Motor neuron (in vitro differentiated cells): ENCODE measurements around the gene GCNT2. TPM values are rescaled to one million over a fixed set of nuclear protein-coding genes. Genes with fewer than 3 reads are reported as not detected.
"Not testable (repeated sequence)": the region's sequence is repeated elsewhere in the genome, so short reads cannot be mapped to it uniquely, and the experiment has no call there.

Experiments
- ATAC-seq, 8 experiments: fragments of 200-7000 bp; cut with Tn5 transposase; replicated peaks in 6 of 8; 2 replicates each; pipeline ENCODE4 v1.8.0; 2021; ENCODE audit warnings: mild to moderate bottlenecking in 8 of 8, moderate library complexity in 8 of 8
- H3K27ac ChIP-seq, 2 donors: fragments of 250-450 bp; sonication (Bioruptor Pico); 2 replicates each; pipeline ENCODE4 v1.9.0; 2021; ENCODE audit warnings: antibody characterized with exemption in 2 of 2, mild to moderate bottlenecking in 2 of 2, moderate library complexity in 1 of 2
- H3K4me1 ChIP-seq, 2 donors: fragments of 250-450 bp; sonication (Bioruptor Pico); replicated peaks in 1 of 2; 2 replicates each; pipeline ENCODE4 v1.6.1; 2021; ENCODE audit warnings: antibody characterized with exemption in 2 of 2, mild to moderate bottlenecking in 2 of 2, moderate library complexity in 1 of 2
- H3K4me3 ChIP-seq, 5 donors: fragments of 250-450 bp; sonication (Bioruptor Pico); 2 replicates each; pipeline ENCODE4 v1.9.0; 2021; ENCODE audit warnings: antibody characterized with exemption in 5 of 5, mild to moderate bottlenecking in 5 of 5, moderate library complexity in 4 of 5
- WGBS, 10 experiments: fragments of 450-650 bp; shearing (Covaris generic); methylation state at CpG; one replicate each; pipeline ENCODE4 v1.0.0; 2022; 5-methylcytosine and 5-hydroxymethylcytosine counted together
- in situ Hi-C, 9 experiments: fragments of 400-800 bp; cut with MboI; loops; one replicate each; pipeline ENCODE4 v1.15.0; 2021; ENCODE audit warnings: low sequenced_read_pairs in 9 of 9, low pct_unique_long_range_greater_than_20kb in 2 of 9; ENCODE audit not compliant: unreplicated experiment in 9 of 9
- total RNA-seq, 8 experiments: library from RNA; unstranded; fragments of 300-600 nt; gene quantifications; 2 replicates each; pipeline versions ENCODE4 v1.2.3 to v1.2.4, GENCODE V29; 2022

GCNT2 gene
- total RNA-seq, 8 experiments from 2014 or later = 0.51 to 19.7 (median 8.0) TPM

DNA sequence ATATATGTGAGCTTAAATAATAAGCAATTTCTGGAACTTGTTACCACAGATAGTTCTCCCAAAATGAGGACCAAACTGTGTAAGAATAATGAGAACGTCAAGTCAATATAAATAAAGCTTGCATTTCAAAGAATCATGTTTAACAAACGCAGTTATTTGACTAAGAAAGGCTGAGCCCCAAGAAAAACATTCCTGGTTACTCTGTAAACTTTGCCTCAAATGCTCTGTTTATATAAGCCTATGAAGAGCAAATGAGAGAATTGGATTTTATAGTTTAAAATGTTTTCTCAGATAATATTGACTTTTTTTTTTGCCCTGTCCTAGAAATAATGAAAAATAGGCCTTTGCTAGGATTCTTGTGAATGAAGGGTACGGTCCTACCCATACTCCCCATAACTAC lies 91.9 kb downstream of the GCNT2 start:
- peak in 2 of 8 experiments; percentile 31 to 92 for ATAC-seq
- H3K27ac ChIP-seq = no peak overlapping the region
- peaks cover 0 to 8% of the 10 kb centered on the region in 2 donors for H3K4me1 ChIP-seq
- 0 to 44% (median 23%) methylated on average over 2 to 3 of the region's 3 CpGs for WGBS, 10 experiments
- H3K4me3 ChIP-seq = no peak overlapping the region
- in situ Hi-C loops = no loop called here

DNA sequence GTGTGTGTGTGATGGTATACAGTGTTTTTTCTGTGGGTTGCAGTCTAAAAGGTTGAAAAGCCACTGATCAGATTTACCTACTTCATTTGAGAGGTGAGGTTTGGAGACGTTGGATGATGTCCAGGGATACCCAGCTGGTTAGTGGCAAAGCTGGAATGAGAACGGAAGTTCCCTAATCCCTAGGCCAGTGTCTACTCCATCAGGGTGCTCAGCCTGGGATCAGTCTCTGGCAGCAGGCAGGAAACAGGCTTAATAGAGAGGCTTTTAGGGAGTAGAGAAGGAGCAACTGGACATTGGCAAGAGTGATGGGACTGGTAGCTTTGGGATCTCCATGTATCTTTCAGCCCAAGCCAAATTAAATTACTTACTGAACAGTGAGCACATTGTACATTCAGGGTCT lies 92.6 kb downstream of the GCNT2 start:
- in situ Hi-C loops = no loop called here
- H3K4me3 ChIP-seq = no peak overlapping the region
- peaks cover 0 to 8% of the 10 kb centered on the region in 2 donors for H3K4me1 ChIP-seq
- WGBS, 10 experiments = 0 to 40% (median 19%) methylated on average over 1 to 2 of the region's 2 CpGs; no CpG with 5 or more reads in 2 of the 10 experiments
- peak in 2 of 8 experiments; percentile 32 to 54 for ATAC-seq
- no peak overlapping the region for H3K27ac ChIP-seq

DNA sequence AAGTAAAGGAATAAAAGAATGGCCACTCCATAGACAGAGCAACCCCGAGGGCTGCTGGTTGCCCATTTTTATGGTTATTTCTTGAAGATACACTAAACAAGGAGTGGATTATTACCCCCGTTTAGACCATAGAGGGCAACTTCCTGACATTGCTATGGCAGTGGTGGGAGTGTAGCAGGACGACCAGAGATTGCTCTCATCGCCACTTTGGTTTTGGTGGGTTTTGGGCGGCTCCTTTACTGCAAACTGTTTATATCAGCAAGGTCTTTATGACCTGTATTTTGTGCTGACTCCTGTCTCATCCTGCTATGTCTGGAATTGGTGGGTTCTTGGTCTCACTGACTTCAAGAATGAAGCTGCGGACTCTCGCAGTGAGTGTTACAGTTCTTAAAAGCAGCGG lies 94.5 kb downstream of the GCNT2 start:
- Histone ChIP-seq H3K4me3 (no peak overlapping the region), H3K4me1 (peaks cover 0 to 8% of the 10 kb centered on the region in 2 donors), H3K27ac (no peak overlapping the region)
- ATAC-seq = no peak
- in situ Hi-C loops = no loop called here
- WGBS, 10 experiments = 24 to 100% (median 84%) methylated on average over 2 to 8 of the region's 8 CpGs

DNA sequence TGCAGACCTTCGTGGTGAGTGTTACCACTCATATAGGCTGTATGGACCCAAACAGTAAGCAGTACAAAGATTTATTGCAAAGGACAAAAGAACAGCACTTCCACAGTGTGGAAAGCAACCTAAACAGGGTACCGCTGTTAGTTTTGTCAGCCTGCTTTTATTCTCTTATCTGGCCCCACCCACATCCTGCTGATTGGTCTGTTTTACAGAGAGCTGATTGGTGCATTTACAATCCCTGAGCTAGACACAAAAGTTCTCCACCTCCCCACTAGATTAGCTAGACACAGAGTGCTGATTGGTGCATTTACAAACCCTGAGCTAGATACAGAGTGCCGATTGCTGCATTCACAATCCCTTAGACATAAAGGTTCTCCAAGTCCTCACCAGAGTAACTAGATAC lies 95.1 kb downstream of the GCNT2 start:
- WGBS, 10 experiments = 0 to 100% (median 88%) methylated on average over 1 to 3 of the region's 3 CpGs; no CpG with 5 or more reads in 1 of the 10 experiments
- in situ Hi-C loops, ATAC-seq, H3K4me3 ChIP-seq, H3K27ac ChIP-seq, H3K4me1 ChIP-seq: not testable (repeated sequence)

DNA sequence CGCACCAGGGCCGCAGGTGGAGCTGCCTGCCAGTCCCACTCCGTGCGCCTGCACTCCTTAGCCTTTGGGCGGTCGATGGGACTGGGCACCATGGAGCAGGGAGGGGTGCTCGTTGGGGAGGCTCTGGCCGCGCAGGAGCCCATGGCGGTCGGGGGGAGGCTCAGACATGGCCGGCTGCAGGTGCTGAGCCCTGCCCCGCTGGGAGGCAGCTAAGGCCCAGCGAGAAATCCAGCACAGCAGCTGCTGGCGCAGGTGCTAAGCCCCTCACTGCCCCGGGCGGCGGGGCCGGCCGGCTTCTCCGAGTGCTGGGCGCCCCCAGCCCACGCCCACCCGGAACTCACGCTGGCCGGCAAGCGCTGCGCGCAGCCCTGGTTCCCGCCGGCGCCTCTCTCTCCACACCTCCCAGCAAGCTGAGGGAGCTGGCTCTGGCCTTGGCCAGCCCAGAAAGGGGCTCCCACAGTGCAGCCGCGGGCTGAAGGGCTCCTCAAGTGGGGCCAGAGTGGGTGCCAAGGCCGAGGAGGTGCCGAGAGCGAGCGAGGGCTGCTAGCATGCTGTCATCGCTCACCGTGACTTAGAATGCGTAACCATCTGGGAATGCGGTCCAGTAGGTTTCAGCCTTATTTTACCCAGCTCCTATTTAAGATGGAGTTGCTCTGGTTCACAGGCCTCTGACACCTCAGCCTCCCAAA lies 96.0 kb downstream of the GCNT2 start:
- Histone ChIP-seq H3K27ac (no peak overlapping the region), H3K4me3 (no peak overlapping the region), H3K4me1 (peaks cover 0 to 8% of the 10 kb centered on the region in 2 donors)
- ATAC-seq = no peak
- in situ Hi-C loops = no loop called here
- 15 to 100% (median 96%) methylated on average over 1 to 5 of the region's 42 CpGs; no CpG with 5 or more reads in 5 of the 10 experiments for WGBS, 10 experiments

DNA sequence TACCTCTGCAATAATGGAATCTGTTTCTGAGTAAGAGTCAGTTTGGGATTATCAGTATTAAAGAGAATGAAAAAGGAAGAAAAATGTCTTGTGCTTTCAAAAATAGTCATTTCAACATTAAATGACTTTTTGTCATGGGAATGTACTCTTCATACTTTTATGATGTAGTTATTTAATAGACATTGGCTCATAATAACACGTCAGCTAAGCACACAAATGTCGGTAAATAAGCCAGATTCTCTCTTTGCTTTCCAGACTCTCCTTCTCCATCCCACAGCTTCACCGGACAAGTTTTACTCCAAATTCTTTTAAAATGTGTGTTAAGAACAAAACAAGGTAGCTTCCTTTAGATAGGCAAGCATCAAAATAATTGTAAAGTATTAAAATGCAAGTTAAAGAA lies 97.3 kb downstream of the GCNT2 start:
- Histone ChIP-seq H3K27ac (no peak overlapping the region), H3K4me1 (no peaks in the 10 kb centered on the region), H3K4me3 (no peak overlapping the region)
- in situ Hi-C loops = no loop called here
- ATAC-seq = no peak
- 26 to 100% (median 73%) methylated on average over 2 to 3 of the region's 3 CpGs; no CpG with 5 or more reads in 2 of the 10 experiments for WGBS, 10 experiments

DNA sequence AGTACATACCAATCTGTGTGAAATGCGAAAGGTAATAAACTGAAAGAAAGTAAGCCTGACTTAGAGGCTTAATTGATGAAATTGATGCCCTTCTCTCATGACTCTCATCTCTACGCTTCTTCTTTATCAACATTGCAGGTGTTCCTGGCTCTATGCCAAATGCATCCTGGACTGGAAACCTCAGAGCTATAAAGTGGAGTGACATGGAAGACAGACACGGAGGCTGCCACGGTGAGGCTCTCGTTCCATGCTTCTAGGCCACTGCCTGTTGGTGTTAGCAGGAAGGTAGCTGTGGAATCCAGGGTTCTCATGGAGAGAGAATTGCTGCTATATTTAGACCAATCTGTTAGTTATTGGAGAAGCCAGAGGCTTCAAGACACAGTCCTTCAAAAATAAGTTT lies 100.1 kb downstream of the GCNT2 start:
- no peak for ATAC-seq
- no peak overlapping the region for H3K27ac ChIP-seq
- H3K4me3 ChIP-seq = no peak overlapping the region
- WGBS, 10 experiments = 24 to 100% (median 89%) methylated on average over 1 to 5 of the region's 5 CpGs; no CpG with 5 or more reads in 1 of the 10 experiments
- no peaks in the 10 kb centered on the region for H3K4me1 ChIP-seq
- in situ Hi-C loops = no loop called here

DNA sequence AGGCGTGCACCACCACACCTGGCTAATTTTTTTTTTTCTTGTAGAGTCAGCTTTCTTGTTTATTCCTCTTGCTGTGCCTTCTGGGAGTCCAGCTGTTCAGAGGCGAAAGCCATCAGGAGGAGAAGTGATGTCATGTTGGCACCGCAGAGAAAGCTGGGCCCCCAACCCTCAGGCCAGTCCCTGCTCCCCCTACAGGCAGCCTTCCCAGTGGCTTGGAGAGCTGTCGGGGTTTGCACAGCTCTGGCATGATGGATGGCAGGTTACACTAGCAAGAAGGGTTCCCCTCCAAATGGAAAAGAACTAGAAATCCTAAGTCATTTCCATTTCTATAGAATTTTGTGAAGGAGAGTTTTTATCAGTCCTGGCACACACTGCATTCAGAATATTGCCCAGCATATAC lies 100.7 kb downstream of the GCNT2 start:
- Histone ChIP-seq H3K4me3 (no peak overlapping the region), H3K4me1 (no peaks in the 10 kb centered on the region), H3K27ac (no peak overlapping the region)
- 80 to 100% (median 96%) methylated on average over 2 to 3 of the region's 4 CpGs; no CpG with 5 or more reads in 6 of the 10 experiments for WGBS, 10 experiments
- no peak for ATAC-seq
- in situ Hi-C loops = no loop called here

DNA sequence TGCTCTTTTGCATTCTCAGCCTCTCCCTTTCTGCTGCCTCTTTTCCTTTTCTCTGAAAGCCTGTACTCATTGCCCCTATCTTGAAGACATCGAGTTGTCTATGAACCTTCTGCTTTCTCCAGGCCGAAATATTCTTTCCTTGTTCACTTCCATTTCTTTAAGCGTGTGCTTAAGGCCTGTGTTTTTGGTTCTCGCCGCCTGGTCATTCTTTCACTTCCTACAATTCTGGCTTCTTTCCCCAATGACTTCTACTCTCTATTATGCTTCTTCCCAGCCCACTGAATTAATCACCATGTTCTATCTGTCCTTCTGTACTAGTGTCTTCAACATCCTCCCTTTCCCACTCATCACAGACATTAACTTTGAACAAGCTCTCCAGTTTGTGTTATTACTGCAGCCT lies 103.7 kb downstream of the GCNT2 start:
- no peak overlapping the region for H3K27ac ChIP-seq
- in situ Hi-C loops = no loop called here
- no peaks in the 10 kb centered on the region for H3K4me1 ChIP-seq
- no peak overlapping the region for H3K4me3 ChIP-seq
- no peak for ATAC-seq
- 26 to 100% (median 90%) methylated on average over 3 to 5 of the region's 5 CpGs for WGBS, 10 experiments

DNA sequence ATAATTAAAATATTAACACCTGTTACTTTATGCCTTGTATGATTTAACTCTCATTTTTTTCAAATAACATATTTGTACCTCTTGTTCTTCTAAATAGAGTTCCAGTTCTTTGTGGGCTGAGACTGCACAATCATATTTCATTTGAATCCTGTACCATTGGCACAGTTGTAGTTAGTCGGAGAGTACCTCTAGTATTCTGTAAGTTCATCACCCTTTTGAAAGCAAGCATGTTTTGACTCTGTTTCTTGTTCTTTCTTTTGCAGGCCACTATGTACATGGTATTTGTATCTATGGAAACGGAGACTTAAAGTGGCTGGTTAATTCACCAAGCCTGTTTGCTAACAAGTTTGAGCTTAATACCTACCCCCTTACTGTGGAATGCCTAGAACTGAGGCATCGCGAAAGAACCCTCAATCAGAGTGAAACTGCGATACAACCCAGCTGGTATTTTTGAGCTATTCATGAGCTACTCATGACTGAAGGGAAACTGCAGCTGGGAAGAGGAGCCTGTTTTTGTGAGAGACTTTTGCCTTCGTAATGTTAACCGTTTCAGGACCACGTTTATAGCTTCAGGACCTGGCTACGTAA lies 105.1 kb downstream of the GCNT2 start:
- in situ Hi-C loops = no loop called here
- Histone ChIP-seq H3K27ac (no peak overlapping the region), H3K4me3 (no peak overlapping the region), H3K4me1 (no peaks in the 10 kb centered on the region)
- peak in 2 of 8 experiments; percentile 43 to 57 for ATAC-seq
- WGBS, 10 experiments = 13 to 90% (median 66%) methylated on average over 1 to 9 of the region's 9 CpGs

DNA sequence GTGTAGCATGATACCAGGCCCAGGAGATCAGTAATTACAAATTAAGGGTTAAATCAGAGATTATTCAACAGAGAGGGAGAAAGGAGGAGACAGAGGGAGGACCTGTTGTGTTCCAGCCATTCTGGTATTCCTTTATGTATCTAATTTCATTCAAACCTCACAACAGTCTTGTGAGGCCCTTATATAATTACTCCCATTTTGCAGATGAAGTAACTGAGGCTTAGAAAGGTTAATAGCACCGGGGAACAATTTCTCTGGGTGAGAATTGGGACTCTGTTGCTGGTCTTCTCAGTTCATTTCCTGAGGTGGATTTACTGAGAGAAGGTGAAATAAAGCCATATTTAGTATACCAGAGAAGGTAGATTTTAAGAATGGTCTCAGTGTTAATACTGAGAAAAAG lies 106.6 kb downstream of the GCNT2 start:
- no peak overlapping the region for H3K27ac ChIP-seq
- no peak overlapping the region for H3K4me3 ChIP-seq
- WGBS, 10 experiments = 27 to 100% (median 82%) methylated on average over 1 of the region's 1 CpG; no CpG with 5 or more reads in 2 of the 10 experiments
- no peak for ATAC-seq
- H3K4me1 ChIP-seq = no peaks in the 10 kb centered on the region
- in situ Hi-C loops = no loop called here

DNA sequence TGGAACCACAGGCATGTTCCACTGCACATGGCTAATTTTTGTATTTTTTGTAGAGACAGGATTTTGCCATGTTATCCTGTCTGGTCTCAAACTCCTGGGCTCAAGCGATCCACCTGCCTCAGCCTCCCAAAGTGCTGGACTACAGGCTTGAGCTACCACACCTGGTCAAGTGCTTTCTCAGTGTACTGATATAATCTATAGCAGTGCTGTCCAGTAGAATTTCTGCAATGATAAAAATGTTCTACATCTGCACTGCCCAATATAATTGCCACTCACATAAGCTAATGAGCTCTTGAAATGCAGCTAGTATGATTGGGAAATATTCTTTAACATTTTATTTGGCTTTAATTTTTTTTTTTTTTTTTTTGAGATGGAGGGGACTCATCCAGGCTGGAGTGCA lies 109.0 kb downstream of the GCNT2 start:
- 20 to 100% (median 100%) methylated on average over 1 of the region's 1 CpG; no CpG with 5 or more reads in 5 of the 10 experiments for WGBS, 10 experiments

DNA sequence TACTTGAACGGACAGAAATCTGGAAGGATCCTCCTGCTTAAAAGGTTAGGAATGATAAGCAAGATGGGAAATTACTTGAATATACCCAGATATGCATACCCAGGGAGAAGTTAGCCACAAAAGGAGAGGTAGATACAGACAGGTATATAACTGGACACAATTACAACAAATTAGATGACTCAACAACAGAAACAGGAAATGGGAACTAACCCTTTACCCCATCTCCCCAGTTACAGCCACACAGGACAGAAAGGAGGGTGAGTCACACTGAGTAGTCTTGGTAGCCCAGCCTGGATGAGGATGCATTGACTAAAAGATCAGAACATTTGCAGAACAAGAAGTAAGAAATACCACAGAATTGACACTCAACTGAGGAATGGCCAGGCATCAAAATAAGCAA lies 112.1 kb downstream of the GCNT2 start:
- no peak overlapping the region for H3K4me3 ChIP-seq
- ATAC-seq = peak in 1 of 8 experiments; percentile 53
- no peaks in the 10 kb centered on the region for H3K4me1 ChIP-seq
- WGBS, 10 experiments = 40 to 100% (median 80%) methylated on average over 1 of the region's 1 CpG; no CpG with 5 or more reads in 3 of the 10 experiments
- in situ Hi-C loops = no loop called here
- no peak overlapping the region for H3K27ac ChIP-seq

More for the DNA sequence above, 109.0 kb downstream of the GCNT2 start:
- ATAC-seq = no peak
- H3K4me3 ChIP-seq = no peak overlapping the region
- no peak overlapping the region for H3K27ac ChIP-seq
- no peaks in the 10 kb centered on the region for H3K4me1 ChIP-seq
- in situ Hi-C loops = no loop called here
